ENCODE data around the gene G6PC1. TPM values are rescaled to one million over a fixed set of nuclear protein-coding genes. Genes with fewer than 3 reads are reported as not detected.

Gene G6PC1
- total RNA-seq, 1 donor: not detected

DNA sequence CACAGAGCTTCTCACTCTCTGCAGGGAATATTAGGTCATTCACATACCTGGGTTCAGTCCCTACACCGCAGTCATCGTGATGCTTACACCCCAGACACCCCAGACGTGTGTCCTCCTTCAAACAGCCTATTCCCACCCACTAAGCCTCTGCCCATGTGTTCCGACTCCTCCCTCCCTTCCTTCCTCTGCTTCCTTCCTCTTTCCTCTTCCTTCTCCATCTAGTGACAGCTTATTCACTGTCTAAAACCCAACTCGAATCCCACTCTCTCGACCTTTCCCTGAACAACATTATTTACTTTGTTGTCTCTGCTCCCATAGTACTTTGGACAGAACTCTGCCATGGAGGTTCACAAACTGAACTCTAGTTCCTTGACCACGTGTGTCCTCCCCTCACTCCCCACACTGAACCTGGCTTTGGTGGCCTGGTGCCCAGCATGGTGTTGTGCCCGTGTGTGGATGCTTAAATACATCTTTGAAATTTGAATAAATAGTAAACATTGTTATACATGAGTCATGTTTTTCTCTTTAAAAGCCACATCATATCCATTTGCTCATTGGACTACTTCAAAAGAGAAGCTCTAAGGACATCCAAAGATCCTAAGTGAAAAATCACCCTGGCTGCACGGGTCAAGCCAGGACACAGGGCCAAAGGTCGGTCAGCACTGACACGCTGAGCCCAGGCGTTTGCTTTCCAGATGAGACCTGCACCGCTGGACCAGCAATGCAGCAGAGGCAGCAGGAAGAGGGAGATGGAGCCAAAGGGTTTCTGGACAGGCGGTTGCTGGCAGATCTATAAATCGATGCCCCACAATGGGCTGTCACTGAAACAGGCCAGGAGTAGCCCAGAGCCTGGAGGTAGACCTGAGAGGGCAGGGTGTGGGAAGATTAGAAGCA lies 14.1 kb upstream of the G6PC1 start:
- no peak for DNase-seq (ENCODE audit: insufficient read length, low spot score, missing footprints)
- Histone ChIP-seq H3K36me3 (ENCODE audit: insufficient read depth, low read length) (no peaks in the 10 kb centered on the region), H3K27ac (ENCODE audit: low read depth, low read length) (no peak overlapping the region), H3K79me2 (ENCODE audit: insufficient read depth, low read length) (no peaks in the 10 kb centered on the region), H3K4me1 (ENCODE audit: insufficient read depth, low read length) (no peaks in the 10 kb centered on the region), H3K27me3 (ENCODE audit: insufficient read depth, low read length) (no peaks in the 10 kb centered on the region), H3K4me2 (ENCODE audit: insufficient read depth, low read length) (no peak overlapping the region), H3K9me3 (ENCODE audit: low read depth, low read length) (no peaks in the 10 kb centered on the region), H3K4me3 (ENCODE audit: insufficient read depth, low read length) (no peak overlapping the region), H4K20me1 (ENCODE audit: insufficient read depth, low read length) (no peaks in the 10 kb centered on the region), H2AFZ (ENCODE audit: low read length) (no peak overlapping the region)
- TF ChIP-seq, protein P1, sequence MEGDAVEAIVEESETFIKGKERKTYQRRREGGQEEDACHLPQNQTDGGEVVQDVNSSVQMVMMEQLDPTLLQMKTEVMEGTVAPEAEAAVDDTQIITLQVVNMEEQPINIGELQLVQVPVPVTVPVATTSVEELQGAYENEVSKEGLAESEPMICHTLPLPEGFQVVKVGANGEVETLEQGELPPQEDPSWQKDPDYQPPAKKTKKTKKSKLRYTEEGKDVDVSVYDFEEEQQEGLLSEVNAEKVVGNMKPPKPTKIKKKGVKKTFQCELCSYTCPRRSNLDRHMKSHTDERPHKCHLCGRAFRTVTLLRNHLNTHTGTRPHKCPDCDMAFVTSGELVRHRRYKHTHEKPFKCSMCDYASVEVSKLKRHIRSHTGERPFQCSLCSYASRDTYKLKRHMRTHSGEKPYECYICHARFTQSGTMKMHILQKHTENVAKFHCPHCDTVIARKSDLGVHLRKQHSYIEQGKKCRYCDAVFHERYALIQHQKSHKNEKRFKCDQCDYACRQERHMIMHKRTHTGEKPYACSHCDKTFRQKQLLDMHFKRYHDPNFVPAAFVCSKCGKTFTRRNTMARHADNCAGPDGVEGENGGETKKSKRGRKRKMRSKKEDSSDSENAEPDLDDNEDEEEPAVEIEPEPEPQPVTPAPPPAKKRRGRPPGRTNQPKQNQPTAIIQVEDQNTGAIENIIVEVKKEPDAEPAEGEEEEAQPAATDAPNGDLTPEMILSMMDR (IDR thresholded peaks at IDR 0.05; ENCODE audit: extremely low read depth, low read depth, low read length): no peak

DNA sequence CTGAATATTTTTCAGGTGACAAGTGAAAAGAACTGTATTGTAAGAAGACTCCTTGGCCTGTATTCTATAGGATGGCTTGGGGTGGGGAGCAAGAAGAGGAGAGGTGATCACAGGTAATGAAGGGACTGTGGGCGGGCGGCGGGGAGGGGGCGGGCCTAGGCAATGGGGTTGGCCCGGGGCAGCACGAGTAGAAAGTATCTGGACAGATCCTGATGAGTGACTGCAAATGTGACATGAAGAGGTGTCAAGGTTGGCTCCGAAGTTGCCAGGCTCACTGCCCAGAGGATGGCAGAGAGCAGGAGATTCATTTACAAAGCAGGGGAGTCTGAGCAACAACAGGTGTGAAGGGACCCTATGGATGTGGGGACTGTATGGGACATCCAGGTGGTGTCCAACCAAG lies 10.8 kb upstream of the G6PC1 start:
- no peaks in the 10 kb centered on the region for H4K20me1 ChIP-seq (ENCODE audit: insufficient read depth, low read length)
- no peak for DNase-seq (ENCODE audit: insufficient read length, low spot score, missing footprints)
- no peak overlapping the region for H3K4me3 ChIP-seq (ENCODE audit: insufficient read depth, low read length)
- H2AFZ ChIP-seq (ENCODE audit: low read length): no peak overlapping the region
- peaks cover 2% of the 10 kb centered on the region for H3K27me3 ChIP-seq (ENCODE audit: insufficient read depth, low read length)
- H3K36me3 ChIP-seq (ENCODE audit: insufficient read depth, low read length): no peaks in the 10 kb centered on the region
- H3K79me2 ChIP-seq (ENCODE audit: insufficient read depth, low read length): no peaks in the 10 kb centered on the region
- no peak overlapping the region for H3K27ac ChIP-seq (ENCODE audit: low read depth, low read length)
- H3K4me1 ChIP-seq (ENCODE audit: insufficient read depth, low read length): no peaks in the 10 kb centered on the region
- TF ChIP-seq, protein P1 (IDR thresholded peaks at IDR 0.05; ENCODE audit: extremely low read depth, low read depth, low read length): no peak
- H3K4me2 ChIP-seq (ENCODE audit: insufficient read depth, low read length): no peak overlapping the region
- H3K9me3 ChIP-seq (ENCODE audit: low read depth, low read length): no peaks in the 10 kb centered on the region

DNA sequence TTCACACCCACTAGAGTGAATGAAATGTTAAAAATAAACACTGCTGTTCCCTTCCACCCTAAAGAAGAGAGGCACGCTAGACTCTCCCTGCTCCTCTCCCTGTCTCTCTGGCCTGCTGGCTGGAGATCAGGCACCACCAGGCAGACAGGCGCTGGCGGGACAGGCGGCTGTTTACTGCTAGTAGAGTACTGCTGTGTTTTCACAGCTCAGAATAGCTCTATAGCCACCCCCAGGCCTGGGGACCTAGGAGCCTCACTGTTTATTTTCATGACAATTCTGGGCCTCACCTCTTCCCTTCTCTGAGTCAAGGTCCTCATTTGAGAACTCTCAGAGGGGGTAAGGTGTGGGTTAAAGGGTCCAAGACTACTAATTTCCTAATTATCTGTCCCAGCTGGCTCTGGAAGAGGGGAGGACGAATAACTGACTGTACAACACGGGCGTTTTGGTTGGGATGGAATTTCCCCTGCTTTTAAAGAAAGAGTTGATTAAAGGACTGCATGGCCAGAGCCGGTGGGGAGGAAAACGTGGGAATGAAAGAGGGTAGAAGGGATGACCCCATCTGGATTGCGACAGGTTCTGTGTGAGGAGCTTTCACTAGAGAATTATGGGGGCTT lies 9.0 kb upstream of the G6PC1 start:
- TF ChIP-seq, protein P1 (IDR thresholded peaks at IDR 0.05; ENCODE audit: extremely low read depth, low read depth, low read length): no peak
- Histone ChIP-seq H3K9me3 (ENCODE audit: low read depth, low read length) (no peaks in the 10 kb centered on the region), H3K27ac (ENCODE audit: low read depth, low read length) (no peak overlapping the region), H3K36me3 (ENCODE audit: insufficient read depth, low read length) (no peaks in the 10 kb centered on the region), H4K20me1 (ENCODE audit: insufficient read depth, low read length) (no peaks in the 10 kb centered on the region), H3K4me2 (ENCODE audit: insufficient read depth, low read length) (no peak overlapping the region), H3K79me2 (ENCODE audit: insufficient read depth, low read length) (no peaks in the 10 kb centered on the region), H3K4me1 (ENCODE audit: insufficient read depth, low read length) (no peaks in the 10 kb centered on the region), H3K27me3 (ENCODE audit: insufficient read depth, low read length) (peaks cover 2% of the 10 kb centered on the region), H3K4me3 (ENCODE audit: insufficient read depth, low read length) (no peak overlapping the region), H2AFZ (ENCODE audit: low read length) (peak overlapping the region; percentile 57)
- peak; percentile 81 for DNase-seq (ENCODE audit: insufficient read length, low spot score, missing footprints)

DNA sequence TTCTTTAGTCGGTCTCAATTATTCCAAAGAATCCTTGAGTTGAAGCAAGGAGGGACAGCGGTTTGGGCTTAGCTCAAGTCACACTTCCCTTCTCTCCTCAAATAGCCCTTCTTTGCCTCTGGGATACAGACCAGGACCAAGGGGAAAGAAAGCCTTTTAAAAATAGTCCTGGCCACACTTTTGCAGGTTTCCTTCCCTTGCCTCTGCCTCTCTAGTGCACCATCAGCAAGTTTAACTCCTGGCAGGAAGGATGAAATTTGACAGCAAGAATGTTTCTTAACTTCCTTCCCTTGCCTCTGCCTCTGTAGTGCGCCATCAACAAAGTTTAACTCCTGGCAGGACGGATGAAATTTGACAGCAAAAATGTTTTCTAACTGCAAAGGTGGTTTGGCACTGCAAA lies 7.2 kb upstream of the G6PC1 start:
- Histone ChIP-seq H2AFZ (ENCODE audit: low read length) (peak overlapping the region; percentile 46), H3K4me2 (ENCODE audit: insufficient read depth, low read length) (peak overlapping the region; percentile 3)

More for the DNA sequence above, 7.2 kb upstream of the G6PC1 start:
- DNase-seq (ENCODE audit: insufficient read length, low spot score, missing footprints): no peak
- H3K27me3 ChIP-seq (ENCODE audit: insufficient read depth, low read length): peaks cover 2% of the 10 kb centered on the region
- no peak overlapping the region for H3K27ac ChIP-seq (ENCODE audit: low read depth, low read length)
- H3K36me3 ChIP-seq (ENCODE audit: insufficient read depth, low read length): no peaks in the 10 kb centered on the region
- no peak overlapping the region for H3K4me3 ChIP-seq (ENCODE audit: insufficient read depth, low read length)
- H3K9me3 ChIP-seq (ENCODE audit: low read depth, low read length): no peaks in the 10 kb centered on the region
- H3K4me1 ChIP-seq (ENCODE audit: insufficient read depth, low read length): no peaks in the 10 kb centered on the region
- TF ChIP-seq, protein P1 (IDR thresholded peaks at IDR 0.05; ENCODE audit: extremely low read depth, low read depth, low read length): no peak
- no peaks in the 10 kb centered on the region for H4K20me1 ChIP-seq (ENCODE audit: insufficient read depth, low read length)
- H3K79me2 ChIP-seq (ENCODE audit: insufficient read depth, low read length): no peaks in the 10 kb centered on the region
